Endothelial cell of umbilical vein (primary cell): ENCODE measurements around the gene DENND2A.

Experiments used
- POLR2A ChIP-seq: IDR thresholded peaks from 2 replicates; pipeline ENCODE4 v1.6.1; 2012; ENCODE audit warnings: low read depth, mild to moderate bottlenecking, control low read depth, low read length
- TF ChIP-seq, protein P1 (sequence below), 2 donors: IDR thresholded peaks; 1 replicate in 1 of 2; 2 replicates in 1 of 2; pipeline ENCODE4 v1.5.1; 2011; ENCODE audit warnings: low read length in 2 of 2, mild to moderate bottlenecking in 2 of 2, moderate library complexity in 2 of 2, control low read depth in 1 of 2, inconsistent platforms in 1 of 2, low read depth in 1 of 2; ENCODE audit not compliant: insufficient read depth in 1 of 2; ENCODE audit errors: extremely low read depth in 1 of 2

DNA sequence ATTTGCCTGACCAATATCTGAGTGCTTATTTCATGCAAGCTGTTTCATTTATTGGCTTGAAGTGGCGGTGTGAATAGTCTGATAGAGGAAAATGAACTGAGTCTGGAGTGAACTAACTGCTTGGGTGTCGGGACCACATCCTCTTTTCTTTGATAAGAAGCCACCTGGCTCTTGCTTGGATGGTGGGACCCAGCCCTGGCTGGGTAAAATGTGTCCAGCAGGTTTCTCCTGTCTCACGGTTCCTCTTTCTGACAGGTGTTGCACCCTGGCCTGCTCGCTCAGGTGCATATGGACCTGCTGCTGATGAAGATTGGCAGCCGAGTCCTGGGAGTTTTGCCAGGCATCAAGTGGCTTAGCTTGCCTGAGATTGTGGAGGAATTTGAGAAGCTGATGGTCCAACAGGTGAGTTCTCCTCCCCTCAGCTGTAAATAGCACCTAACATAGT lies 33.8 kb upstream of the DENND2A start:
- TF ChIP-seq, protein P1, sequence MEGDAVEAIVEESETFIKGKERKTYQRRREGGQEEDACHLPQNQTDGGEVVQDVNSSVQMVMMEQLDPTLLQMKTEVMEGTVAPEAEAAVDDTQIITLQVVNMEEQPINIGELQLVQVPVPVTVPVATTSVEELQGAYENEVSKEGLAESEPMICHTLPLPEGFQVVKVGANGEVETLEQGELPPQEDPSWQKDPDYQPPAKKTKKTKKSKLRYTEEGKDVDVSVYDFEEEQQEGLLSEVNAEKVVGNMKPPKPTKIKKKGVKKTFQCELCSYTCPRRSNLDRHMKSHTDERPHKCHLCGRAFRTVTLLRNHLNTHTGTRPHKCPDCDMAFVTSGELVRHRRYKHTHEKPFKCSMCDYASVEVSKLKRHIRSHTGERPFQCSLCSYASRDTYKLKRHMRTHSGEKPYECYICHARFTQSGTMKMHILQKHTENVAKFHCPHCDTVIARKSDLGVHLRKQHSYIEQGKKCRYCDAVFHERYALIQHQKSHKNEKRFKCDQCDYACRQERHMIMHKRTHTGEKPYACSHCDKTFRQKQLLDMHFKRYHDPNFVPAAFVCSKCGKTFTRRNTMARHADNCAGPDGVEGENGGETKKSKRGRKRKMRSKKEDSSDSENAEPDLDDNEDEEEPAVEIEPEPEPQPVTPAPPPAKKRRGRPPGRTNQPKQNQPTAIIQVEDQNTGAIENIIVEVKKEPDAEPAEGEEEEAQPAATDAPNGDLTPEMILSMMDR (IDR thresholded peaks at IDR 0.05; ENCODE audit: extremely low read depth in 1 of 2, insufficient read depth in 1 of 2, low read depth in 1 of 2, low read length in 2 of 2), result no peak
- no peak for TF ChIP-seq POLR2A
